HTR-8/SVneo (cell line): ENCODE measurements around the gene GJC1.
"Not testable (repeated sequence)": the region's sequence is repeated elsewhere in the genome, so short reads cannot be mapped to it uniquely, and the experiment has no call there.

Experiments
- DNase-seq: peaks from one replicate; pipeline ENCODE4 v3.0.0; 2011; ENCODE audit warnings: low spot score, mixed read lengths; ENCODE audit not compliant: insufficient read length
- FAIRE-seq: peaks from 2 replicates; lab custom pipeline; 2011; peaks lifted over from hg19 to GRCh38; lab: Jason Lieb, UNC

GJC1 gene

GRCh38 chr17:44766409-44767038, 63.6 kb downstream of the GJC1 start:
- no peak for DNase-seq
- FAIRE-seq: peak; percentile 77

DNA sequence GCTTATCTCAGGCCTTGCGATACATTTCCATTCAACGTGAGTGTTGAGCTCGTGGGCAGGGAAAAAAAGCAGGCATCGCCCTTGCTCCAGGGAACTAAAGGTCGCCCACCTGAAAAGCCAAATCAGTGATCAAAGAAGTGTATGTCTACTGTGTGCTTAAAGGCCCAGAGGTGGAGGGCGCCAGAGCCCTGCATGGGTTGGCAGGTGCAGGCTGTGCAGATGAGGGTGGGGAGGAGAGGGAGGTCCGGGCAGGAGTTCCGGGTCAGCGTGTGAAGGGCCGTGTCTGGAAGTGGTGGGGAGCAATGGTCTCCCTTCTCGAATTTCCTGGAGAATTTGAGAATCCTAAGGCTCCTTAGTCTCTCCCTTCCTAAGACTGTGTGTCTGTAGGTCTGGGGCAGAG, 64.1 kb downstream of the GJC1 start:
- DNase-seq (no peak), FAIRE-seq (no peak)

GRCh38 chr17:44763170-44763569, 66.9 kb downstream of the GJC1 start:
- DNase-seq: no peak
- no peak for FAIRE-seq

- DNase-seq (no peak), FAIRE-seq (peak; percentile 42)
Observed at GRCh38 chr17:44761932-44762810, 67.9 kb downstream of the GJC1 start.

- no peak for DNase-seq
- peak; percentile 44 for FAIRE-seq
Observed at GRCh38 chr17:44760474-44761308, 69.4 kb downstream of the GJC1 start.

DNA sequence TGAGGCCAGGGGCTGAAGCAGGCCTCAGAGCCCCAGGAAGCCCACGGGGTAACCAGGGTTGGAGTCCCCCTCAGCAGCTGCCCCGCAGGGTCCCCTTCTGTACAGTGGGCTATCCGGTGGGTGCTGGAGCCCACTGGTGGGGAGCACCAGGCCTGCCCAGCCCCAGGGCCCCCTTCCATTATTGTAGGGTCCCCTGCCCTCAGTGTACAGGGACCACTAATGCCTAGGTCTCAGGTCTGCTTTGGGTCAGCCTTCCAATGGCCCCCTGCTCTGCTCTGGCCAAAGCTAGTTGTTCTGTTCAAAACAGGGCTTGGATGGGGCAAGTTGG, 70.2 kb downstream of the GJC1 start:
- FAIRE-seq (no peak), DNase-seq (no peak)

GRCh38 chr17:44759086-44759915, 70.8 kb downstream of the GJC1 start:
- peak; percentile 45 for DNase-seq
- peak; percentile 74 for FAIRE-seq

- DNase-seq (peak; percentile 75), FAIRE-seq (peak; percentile 48)
Observed at GRCh38 chr17:44758414-44759085, 71.5 kb downstream of the GJC1 start, which contains the start of gene ADAM11. Gene ADAM11 (plus strand): TSS chr17:44758988. CDS start chr17:44759200, 212 bp downstream.

DNA sequence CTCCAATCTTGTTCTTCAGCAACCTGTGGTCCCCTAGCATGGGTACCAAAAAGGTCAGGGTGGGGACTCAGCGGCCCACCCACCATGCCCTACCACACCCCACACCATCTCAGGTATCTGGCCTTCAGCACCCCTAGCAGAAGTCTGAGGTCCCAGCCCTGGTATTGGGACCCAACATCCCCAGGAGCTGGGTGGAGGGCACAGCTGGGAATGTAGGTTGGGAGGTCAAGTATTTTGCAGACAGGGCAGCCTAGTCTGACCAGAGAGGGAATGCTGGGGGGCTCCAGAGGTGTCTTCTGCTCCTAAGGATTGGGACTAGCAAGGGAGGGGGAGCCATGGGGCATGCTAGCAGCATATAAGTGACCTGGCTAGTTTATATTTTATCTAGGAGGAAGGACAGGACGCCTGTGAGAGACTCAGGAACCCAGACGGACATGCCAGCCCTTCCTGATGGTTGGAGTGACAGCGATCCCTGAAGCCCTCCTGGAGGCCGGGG, 72.1 kb downstream of the GJC1 start:
- no peak for FAIRE-seq

DNA sequence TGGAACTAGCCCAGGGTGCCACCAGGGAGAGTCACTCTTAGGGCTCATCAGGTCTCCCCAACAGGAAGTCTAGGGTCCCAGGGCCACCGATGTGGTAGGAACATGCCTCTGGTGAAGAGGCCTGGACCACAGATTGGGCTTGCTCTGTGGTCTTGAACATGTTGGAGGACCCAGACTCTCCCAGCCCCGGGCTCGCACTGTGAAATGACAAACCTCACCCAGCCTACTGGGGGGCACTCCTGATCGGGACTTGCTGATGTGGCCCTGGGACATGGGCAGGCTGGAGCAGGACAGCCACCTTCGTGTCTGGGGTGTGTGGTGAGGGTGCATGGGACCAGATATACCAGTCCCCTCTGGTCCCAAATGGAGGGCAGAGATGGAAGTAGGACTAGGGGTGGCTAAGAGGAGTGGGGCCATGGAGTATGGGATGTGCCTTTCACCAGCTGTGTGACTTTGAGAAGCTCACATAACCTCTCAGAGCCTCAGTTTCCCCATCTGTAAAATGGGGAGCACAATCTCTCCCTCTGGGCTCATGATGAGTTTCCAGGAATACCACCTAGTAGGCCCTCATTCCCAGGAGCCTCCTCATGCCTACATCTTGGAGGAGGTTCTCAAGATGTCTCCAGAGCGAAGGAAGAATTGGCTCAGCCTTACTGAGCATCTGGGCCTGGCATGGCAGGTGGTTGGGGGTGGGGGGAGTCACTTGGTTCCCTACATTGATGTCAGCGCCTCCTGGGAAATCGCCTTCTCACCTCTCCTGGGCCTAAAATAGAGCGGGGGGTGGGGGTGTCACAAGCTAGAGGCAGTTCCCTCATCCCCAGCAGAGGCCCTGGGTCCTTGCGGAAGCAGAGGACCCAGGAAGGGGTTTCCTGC, 72.8 kb downstream of the GJC1 start:
- FAIRE-seq: peak; percentile 85

More for the DNA sequence above, 72.1 kb downstream of the GJC1 start:
- no peak for DNase-seq

DNA sequence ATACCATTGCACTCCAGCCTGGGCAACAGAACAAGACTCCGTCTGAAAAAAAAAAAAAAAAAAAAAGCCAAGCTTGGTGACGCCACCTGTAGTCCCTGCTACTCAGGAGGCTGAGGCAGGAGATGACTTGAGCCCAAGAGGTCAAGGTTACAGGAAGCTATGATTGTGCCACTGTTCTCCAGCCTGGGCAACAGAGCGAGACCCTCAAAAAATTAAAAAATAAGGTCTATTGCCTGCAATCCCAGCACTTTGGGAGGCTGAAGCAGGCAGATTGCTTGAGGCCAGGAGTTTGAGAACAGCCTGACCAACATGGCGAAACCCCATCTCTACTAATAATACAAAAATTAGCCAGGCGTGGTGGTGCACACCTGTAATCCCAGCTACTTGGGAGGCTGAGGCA, 74.9 kb downstream of the GJC1 start:
- not testable (repeated sequence) for FAIRE-seq, DNase-seq

More for the DNA sequence above, 72.8 kb downstream of the GJC1 start:
- DNase-seq: no peak

GRCh38 chr17:44754276-44754675, 75.8 kb downstream of the GJC1 start:
- DNase-seq: no peak
- peak; percentile 72 for FAIRE-seq

DNA sequence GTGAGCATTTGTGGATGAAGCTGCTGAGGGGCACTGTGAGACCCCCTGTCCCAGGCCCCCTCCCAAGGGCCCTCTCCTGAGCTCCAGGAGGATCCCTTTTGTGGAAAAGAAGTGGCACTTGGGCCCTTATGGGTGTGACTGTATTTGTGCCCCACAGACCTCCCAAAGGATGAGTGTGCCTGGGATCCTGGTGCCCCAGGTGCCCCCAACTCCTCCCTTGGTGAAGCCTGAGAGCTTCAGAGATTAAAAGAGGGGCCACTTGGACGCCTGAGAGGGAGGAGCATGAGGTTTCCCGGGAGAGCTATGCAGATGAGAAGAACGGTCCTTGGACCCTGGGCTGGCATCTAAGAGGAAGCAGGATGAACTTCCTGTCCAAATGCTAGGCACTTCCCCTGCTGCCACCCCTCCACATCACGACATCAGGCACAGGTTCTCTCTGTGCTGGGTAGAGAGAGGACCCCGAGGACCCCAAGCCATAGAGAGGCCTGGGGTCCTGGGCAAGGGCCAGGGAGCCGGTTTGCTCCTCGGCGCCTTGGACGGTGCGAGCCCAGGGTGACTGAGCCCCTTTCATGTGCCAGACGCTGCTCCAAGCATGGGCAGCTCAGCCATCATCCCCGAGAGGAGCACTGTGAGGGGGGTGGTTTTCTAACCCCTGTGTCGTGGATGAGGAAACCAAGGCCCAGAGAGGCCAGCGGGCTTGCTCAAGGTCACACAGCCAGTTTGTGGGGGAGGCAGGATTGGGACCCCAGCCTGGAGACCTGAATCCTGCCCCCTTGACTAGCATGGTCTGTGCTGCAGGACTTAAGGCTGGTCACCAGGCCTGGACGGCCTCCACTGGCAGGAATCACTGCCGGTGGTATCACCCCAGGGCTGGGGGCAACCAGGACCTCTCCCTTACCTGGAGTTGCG, 76.9 kb downstream of the GJC1 start:
- no peak for FAIRE-seq

GRCh38 chr17:44751806-44752205, 78.3 kb downstream of the GJC1 start:
- FAIRE-seq: no peak
- DNase-seq: no peak

More for the DNA sequence above, 76.9 kb downstream of the GJC1 start:
- no peak for DNase-seq

DNA sequence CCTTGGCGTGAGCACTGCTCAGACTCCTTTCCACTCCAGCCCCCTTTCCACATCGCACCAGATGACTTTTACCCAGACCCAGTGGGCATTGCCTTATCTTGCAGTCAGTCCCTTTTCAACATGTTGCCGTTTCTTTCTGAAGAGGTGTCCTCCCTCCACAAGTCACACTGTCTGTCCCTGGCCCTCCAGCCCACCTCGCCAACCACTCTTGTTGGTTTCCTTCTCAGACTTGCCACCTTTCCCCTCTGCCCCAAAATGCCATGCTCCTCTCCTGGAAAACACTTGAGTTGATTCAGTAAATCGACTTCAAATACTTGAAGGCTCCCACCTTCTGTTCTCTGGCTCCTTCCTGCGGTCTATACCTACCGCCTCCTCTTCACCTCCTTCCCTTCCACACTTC, 78.8 kb downstream of the GJC1 start:
- FAIRE-seq (no peak), DNase-seq (no peak)

- FAIRE-seq: no peak
Observed at GRCh38 chr17:44749980-44750318, 80.1 kb downstream of the GJC1 start.

More at GRCh38 chr17:44749980-44750318, 80.1 kb downstream of the GJC1 start:
- DNase-seq: no peak
